GF-D8 (cell line): ENCODE measurements around the gene PTCH2.
"Not testable (repeated sequence)": the region's sequence is repeated elsewhere in the genome, so short reads cannot be mapped to it uniquely, and the experiment has no call there.

ENCODE experiments used
- DNase-seq: peaks from one replicate; lab custom pipeline; 2025; lab: John Stamatoyannopoulos, UW

Gene PTCH2

DNA sequence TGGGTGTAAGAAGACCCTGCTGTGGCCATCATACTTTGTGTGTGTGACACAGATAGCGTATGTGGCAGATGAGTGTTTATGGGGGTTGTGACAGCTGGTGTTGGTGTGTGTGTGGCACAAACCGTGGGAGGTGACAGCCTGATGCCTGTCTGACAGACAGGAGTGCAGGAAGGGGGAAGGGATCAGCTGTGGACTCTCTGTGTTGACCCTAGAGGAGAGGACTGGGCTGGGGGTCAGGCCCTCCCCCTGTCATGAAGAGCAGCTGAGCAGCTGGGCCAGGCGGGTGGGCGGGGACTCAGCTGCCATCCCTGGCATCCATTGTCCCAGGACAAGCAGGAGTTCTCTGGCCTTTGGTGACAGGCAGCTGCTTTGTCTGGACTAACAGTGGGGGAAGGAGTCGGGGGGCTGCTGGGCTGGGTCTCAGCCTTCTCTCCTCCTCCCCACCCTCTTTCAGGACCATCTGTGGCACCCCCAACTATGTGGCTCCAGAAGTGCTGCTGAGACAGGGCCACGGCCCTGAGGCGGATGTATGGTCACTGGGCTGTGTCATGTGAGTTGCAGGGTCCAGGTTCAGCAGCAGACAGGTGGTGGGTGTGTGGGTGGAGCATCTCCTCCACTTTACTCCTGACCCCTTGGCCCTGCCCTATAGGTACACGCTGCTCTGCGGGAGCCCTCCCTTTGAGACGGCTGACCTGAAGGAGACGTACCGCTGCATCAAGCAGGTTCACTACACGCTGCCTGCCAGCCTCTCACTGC lies 40.6 kb downstream of the PTCH2 start:
- DNase-seq: no peak

DNA sequence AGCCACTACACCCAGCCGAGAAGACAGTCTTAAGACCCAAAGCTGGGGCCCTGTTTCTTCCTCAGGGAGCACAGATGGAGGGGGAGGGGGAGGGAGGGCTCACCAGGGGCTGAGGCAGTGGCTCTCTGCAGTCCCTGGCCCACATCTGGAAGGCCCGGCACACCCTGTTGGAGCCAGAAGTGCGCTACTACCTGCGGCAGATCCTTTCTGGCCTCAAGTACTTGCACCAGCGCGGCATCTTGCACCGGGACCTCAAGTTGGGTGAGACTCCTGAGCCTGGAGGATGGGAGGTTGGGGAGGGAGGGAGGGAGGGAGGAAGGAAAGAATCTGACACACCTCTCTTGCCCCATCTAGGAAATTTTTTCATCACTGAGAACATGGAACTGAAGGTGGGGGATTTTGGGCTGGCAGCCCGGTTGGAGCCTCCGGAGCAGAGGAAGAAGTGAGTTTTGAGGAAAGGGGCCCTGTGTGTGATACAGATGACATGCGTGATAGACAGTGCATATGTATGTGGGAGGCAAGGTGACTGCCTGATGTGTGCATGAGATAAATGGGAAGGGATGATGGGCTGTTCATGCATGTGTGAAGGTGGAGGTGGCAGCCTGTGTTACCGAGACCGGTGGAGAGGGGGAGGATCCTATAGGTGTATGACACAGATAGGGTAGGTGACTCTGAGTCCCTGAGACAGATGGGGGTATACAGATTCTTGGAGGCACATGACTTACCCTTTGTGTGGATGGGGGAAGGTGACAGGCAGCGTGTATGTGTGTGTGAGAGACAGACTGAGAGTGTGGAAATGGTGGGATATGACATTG lies 41.4 kb downstream of the PTCH2 start:
- DNase-seq: no peak

DNA sequence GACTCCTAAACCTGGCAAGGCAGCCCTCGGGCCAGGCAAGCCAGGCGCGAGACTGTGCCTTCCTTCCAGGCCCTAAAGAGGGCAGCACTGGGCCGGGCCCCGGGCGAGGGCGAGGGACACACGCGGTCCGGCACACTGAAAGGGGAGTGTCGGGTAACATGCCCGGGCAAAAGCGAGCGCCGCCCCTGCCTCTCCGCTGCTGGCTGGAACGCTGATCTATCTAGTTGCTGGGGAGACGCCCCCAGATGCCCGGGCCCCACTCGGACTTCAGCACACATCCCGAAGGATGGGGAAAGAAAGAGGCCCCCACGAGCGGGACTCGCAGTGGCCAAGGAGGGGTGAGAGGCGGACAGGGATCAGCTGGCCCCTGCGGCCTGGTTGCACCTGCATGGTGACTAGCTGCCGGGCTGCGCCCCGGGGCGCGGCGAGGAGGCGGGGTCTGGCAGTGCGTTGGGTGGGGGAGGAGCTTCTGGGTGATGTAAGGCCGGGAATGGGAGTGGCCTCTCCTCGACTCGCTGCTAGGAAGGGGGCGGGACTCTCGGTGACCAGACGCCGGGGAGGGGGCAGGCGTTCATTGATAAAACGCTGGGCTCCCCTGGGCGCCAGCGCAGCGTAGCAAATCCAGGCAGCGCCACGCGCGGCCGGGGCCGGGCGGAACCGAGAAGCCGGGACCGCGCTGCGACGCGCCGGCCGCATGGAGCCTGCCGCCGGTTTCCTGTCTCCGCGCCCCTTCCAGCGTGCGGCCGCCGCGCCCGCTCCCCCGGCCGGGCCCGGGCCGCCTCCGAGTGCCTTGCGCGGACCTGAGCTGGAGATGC lies 43.1 kb downstream of the PTCH2 start, which contains the start of gene PLK3:
Gene PLK3 (plus strand): TSS at position 608 of the 815 bp plus-strand sequence. CDS start 87 bp downstream, at position 695.
- DNase-seq: peak; percentile 88

DNA sequence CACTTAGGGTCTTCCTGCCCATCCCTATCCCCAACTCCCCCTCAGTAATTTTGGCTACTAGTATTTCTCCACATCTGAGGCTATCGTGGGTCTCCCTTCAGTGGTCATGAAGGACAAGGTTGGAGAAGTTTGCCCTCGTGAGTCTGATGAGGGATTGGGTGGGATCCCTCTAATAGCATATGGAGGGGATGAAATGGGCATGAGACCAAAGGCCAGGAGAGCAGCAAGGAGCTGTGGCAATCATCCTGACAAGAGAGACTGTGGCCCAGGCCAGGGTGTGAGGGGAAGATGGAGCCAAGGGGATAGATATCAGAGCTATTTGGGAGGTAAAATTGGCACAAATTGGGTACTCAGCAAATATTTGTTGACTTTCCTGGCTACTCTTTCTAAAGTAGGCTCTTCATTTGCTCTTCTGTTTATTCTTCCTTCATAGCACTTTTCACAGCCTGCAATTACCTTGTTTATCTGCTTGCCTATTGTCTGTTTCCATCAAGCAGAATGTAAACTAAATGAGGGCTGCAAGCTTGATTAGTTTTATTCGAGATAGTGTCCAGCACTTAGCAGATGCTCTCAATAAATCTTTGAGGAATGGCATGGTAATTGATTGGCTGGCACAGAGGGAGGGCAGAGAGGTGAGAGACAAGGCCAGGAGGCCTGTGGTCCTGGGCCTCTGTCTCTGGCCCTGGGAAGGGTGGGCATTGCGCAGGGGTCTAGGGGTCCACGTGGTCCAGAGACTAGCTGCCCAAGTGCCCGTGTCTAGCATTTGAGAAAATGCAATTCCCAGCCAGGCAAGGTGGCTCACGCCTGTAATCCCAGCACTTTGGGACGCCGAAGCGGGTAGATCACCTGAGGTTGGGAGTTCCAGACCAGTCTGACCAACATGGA lies 44.3 kb downstream of the PTCH2 start:
- DNase-seq: no peak

DNA sequence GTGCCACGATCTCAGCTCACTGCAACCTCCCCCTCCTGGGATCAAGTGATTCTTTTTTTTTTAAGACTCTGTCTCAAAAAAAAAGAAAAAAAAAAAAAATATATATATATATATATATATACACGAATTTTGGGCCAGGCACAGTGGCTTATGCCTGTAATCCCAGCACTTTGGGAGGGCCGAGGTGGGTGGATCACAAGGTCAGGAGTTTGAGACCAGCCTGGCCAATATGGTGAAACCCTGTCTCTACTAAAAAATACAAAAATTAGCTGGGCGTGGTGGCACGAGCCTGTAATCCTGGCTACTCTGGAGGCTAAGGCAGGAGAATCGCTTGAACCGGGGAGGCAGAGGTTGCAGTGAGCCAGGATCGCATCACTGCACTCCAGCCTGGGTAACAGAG lies 45.2 kb downstream of the PTCH2 start:
- not testable (repeated sequence) for DNase-seq

DNA sequence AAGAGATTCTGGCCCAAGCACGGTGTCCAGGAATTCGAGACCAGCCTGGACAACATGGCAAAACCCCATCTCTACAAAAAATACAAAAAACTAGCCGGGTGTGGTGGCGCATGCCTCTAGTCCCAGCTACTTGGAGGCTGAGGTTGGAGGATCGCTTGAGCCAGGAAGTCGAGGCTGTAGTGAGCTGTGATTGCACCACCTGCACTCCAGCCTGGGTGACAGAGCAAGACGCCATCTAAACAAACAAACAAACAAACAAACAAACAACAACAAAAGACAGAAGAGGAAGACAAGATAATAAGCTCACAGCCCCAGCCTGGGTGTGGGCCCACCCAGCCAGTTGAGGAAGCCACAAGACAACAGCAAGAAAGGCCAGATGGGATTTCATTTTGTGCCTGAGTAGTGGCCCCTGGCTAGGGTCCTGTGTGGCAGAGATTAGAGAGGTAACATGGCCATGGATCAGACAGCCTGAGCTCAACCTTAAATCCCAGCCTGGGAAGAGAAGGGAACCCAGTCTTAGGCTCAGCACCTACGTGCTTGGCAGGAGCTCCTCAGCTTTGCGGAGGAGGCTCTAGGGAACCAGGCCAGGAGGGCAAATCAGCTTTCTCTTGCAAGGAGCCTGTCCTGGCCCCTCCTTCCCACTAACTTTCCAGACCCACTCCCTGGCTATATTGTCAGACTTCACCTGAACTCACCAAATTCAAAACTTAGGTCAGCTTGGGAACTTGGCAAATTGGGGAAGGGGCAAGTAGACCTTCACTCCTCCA lies 50.1 kb downstream of the PTCH2 start:
- DNase-seq: no peak

DNA sequence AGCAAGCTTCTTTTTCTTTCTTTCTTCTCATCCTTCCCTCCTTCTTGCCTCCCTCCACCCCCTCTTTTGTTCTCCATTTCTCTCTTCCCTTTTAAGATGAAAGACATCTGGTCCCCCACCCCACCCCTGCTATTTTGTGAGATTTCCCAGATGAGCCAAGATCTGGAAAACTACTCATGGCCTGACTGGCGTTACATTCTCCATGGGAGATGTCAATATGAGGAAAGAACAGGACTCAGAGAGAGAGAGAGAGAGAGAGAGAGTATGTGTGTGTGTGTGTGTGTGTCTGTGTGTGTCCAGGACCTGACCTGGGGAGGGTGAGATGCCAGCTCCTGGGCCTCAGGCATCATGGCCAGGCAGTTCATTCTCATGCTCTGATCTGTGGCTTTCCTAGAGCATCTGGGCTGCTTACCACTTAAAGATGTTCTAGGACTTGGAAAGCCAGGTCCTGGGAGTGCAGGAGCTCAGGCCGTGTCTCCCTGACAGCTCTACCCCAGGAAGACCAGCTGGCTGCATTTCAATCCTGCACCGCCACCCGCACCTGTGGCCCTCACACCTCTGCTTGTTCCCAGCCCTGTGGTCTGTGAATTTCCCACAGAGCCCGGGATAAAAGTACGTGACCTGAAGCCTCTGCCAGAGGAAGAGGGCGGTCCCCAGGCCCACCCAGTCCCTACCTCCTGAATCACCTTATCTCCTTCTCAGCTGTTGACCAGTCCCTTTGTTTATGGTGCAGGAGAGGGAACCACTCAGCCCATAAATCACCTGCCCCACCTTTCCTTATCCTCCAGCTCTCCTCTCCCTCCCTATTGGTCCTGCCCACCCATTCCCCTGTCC lies 51.9 kb downstream of the PTCH2 start:
- DNase-seq: no peak

DNA sequence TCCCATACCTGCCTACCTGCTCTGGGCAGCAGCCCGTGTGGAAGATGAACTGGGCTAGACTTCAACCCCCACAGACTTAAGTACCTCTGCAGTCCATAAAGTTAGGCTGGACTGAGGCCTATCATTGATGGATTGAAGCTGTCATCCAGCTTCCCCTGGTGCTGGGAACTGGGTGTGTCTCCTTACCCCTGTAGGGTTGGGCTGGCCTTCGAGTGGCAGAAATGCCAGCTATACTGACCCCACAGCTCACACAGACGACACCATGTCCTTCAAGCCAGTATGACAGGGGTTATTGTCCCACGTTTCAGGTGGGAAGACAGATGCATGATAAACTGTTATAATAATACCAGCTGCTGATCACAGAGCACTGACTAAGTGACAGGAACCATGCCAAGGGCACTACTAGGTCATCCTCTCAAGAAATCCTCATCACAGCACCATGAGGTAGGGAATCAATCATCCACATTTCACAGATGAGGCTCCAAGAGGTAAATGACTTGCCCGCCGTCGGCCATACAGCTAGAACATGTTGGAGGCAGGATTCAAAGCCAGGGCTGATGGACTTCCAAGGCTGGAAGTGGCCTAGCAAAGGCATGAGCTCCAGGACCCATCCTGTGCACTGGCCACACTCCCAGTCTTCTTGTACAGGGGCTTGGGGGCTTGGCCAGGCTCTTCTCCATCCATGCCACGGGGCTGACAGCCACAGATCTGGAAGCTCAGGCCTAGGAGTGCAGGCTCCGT lies 54.8 kb downstream of the PTCH2 start, which contains the start of gene BEST4:
Gene BEST4 (minus strand): TSS at position 51 of the 741 bp plus-strand sequence. CDS start 465 bp downstream, outside the sequence.
- DNase-seq: no peak

DNA sequence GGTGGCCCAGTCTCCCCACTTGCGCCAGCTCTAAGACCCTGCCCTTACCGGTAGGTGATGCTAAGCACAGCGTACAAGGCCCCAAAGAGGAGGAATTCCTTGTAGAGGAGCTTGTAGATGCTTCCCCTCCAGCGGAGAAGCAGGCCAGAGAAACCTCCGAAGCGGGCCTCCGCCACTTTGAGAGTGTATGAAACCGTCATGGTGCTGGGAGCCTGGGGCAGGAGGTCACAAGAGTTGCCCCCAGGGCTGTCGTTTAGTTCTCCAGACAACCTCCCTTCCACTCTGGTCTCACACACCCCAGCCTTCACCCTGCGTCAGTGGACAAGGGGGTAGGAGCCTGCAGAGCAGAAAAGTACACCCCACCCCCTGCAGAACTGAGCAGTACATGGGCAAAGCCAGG lies 55.5 kb downstream of the PTCH2 start:
- DNase-seq: no peak

DNA sequence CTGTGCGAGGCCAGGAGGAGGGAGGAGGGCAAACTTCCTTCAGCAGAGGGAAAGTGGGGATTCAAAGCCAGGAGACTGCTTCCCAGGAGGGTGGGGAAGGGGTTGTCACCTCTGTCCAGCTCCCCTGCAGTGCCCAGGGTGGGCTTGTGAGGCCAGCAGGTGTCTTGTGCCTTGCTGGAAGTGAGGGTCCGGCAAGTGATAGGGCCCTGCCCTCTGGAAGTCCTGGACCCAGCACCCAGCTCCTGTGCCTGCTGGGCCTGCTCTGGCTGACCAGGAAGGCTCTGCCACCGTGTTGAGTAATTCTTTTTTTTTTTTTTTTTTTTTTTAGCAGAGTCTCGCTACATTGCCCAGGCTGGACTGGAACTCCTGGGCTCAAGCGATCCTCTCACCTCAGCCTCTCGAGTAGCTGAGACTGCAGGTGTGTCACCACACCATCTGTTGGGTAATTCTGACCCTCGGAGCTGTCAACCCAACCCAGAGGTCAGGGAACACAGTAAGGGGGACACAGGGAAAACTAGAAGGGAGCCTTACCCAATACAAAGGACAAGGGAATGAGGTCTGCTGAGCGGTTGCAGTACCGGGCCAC lies 56.1 kb downstream of the PTCH2 start:
- DNase-seq: no peak

DNA sequence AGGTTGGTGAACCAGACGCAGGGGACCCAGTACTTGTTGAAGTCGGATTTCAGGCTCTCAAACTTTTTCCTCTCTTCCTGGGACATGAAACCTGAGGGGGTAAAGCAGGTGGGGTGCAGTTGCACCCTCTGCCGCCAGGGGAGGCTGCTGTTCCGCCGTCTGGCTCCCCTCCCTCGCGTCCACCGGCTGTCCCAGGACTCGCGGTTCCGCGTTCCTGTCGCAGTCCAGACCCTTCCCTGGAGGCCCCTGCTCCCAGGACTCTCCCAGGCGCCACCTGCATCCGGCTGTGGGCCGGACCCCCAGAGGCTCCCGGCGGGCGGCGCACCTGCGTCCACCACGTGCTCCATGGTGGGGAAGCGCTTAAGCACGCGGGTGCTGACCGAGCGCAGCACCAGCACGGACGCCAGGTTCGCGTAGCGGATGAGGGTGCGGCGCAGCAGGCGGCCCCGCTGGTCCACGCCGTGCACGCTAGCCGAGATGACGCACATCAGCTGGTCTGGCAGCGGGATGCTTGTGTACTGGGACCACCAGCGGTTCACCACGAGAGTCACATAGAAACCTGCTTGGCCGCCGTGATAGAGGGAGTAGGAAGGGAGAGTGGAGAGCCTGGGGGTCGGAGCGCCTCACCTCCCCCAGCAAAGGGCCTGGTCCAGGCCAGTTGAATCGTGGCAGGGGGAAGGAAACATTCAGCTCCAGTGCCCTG lies 56.8 kb downstream of the PTCH2 start:
- DNase-seq: no peak

DNA sequence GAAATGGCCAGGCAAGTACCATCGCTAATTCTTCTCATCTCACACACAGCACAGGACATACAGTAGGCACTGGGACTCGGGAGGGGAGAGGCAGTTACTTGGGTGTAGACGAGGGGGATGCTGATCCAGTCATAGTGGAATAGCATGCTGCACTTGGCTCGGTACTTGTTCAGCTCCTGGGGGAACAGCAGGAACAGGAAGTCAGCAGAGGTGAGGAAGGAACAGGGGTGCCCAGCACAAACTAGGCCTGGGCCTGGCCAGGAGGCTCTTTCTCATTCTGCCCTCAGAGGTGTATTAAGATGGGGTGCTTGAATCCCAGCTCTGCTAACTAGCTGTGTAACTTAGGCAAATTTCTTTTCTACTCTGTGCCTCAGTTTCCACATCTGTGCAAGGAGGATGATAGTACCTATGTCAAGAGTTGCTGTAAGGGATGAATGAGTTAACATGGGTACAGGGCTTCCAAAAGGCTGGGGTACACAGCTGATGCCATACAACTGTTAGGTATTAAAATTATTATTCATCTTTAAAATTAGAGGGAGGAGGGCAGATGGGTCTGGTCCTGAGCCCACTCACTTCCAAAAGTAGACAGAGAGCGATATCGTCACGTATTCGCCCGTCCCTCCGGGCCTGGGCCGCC lies 57.4 kb downstream of the PTCH2 start:
- DNase-seq: no peak

DNA sequence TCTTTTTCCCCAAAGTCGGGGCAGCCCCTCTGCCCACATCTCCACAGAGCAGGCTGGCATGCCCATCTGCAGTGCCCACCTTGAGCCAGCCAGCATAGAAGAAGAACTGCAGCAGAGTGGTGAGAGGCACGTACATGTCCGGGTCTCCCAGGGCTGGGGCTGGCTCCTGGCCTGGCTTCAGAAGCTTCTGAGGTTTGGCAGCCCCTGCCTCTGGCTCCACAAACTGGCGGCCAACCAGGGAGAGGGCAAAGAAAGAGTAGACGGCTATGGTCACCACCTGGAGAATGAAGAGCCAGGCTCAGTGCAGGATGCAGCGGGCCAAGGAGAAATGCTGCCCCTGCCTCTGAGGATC lies 58.0 kb downstream of the PTCH2 start:
- DNase-seq: no peak

DNA sequence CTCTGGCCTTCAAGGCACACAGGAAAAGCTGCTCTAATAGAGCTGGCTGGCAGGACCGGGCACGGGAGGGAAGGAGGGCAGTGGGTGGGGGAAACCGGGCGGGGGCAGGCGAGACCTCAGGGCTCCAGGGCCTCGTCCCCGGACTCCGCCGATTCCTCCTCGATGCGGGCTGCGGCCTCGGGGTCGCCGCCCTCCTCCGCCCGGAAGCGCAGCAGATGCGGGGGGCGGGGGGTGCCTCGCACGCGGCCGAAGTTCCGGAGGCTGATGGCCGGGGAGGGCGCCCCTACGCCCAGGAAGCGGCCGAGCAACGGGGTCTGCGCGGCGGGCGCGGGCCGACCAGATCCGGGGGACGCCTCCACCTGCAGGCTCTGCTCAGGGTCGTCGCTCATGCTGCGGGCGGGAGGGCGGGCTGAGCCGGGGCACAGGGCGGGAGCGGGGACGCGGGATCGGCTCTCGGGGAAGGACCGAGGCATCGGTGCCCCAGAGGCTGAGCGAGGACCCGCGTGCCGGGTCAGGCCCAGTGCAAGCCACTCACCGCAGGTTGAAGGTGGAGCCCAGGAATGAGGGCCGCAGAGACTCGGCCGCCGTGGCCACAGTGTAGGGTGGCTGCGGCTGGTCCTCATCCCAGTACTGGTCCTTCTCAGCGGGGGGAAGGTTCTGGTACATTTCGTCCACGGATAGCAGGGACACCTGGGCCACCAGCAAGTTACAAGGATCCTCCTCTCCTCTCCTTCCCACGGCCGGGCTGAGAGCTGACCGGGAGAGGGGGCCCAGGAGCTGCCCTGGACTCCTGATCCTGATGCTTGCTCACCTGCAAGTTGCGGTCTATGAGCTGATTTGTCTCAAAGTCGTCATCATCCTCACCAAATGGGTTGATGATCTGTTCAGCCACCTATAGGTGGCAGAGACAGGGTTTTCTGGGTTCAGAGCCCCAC lies 58.7 kb downstream of the PTCH2 start:
- DNase-seq: no peak

DNA sequence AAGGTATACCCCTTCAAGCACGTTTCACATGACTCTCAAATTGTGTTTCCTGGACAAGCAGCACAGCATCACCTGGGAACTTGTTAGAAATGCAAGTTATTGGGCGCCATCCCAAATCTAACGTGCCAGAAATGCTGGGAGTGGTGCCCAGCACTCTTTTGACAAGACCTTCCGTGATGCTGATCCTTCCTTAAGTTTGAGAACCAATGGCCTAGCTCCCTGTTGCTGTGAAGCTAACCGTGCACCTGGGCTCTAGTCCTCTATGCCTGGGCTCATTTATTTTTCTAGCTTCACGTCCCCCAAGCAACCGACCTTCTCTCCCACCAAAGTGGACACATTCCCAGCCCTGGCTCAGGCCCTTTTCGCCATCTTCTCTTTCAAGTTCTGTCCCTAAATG lies 59.4 kb downstream of the PTCH2 start:
- DNase-seq: no peak

DNA sequence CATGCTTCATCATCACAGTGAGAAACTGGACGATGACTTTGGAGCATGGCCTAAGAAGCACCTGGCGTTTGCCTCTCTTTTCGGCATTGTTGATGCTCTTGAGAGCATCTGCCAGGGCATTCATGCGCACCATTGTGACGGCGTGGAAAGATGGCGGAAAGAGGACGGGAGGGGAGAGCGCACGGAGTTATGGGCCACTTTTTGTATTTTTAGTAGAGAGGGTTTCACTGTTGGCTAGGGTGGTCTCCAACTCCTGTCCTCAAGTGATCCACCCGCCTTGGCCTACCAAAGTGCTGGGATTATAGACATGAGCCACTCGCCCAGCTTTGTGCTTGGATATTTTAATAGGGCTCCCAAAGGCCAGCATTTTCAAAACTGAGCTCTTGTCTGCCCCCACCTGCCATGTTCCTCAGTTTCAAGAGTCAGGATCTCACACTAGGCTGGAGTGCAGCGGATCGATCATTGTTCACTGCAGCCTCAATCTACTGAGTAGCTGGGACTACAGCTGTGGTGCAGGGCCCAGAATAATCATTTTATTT lies 62.4 kb downstream of the PTCH2 start:
- no peak for DNase-seq
